ENCODE results near the gene FBXO8.

GRCh38 chr4:174320494-174321199 lies 37.2 kb upstream of the FBXO8 start:
- TF ChIP-seq, protein P1, sequence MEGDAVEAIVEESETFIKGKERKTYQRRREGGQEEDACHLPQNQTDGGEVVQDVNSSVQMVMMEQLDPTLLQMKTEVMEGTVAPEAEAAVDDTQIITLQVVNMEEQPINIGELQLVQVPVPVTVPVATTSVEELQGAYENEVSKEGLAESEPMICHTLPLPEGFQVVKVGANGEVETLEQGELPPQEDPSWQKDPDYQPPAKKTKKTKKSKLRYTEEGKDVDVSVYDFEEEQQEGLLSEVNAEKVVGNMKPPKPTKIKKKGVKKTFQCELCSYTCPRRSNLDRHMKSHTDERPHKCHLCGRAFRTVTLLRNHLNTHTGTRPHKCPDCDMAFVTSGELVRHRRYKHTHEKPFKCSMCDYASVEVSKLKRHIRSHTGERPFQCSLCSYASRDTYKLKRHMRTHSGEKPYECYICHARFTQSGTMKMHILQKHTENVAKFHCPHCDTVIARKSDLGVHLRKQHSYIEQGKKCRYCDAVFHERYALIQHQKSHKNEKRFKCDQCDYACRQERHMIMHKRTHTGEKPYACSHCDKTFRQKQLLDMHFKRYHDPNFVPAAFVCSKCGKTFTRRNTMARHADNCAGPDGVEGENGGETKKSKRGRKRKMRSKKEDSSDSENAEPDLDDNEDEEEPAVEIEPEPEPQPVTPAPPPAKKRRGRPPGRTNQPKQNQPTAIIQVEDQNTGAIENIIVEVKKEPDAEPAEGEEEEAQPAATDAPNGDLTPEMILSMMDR (conservative IDR thresholded peaks at IDR 0.05; ENCODE audit: low read depth, low read length) = no peak
- TF ChIP-seq EZH2 (IDR thresholded peaks at IDR 0.05; ENCODE audit: borderline replicate concordance, low read depth, low read length, poor library complexity, severe bottlenecking) = no peak
